Body of pancreas (tissue), 4 donors: ENCODE results near the gene AFG3L2. TPM values are rescaled to one million over a fixed set of nuclear protein-coding genes. Genes with fewer than 3 reads are reported as not detected.

Experiments
- ATAC-seq: fragments of 150-250 bp; one replicate; pipeline ENCODE4 v1.9.1; 2016
- DNase-seq, 4 donors: peaks; one replicate each; pipeline ENCODE4 v3.0.0-alpha.2; 2019
- H3K27ac ChIP-seq, 4 donors: fragments of 200-600 bp; sonication (generic); 1 replicate in 3 of 4; 2 replicates in 1 of 4; pipeline versions ENCODE4 v1.5.1 to v1.6.1; 2016 to 2019; ENCODE audit warnings: mild to moderate bottlenecking in 1 of 4, mixed read lengths in 1 of 4, moderate library complexity in 1 of 4
- H3K27me3 ChIP-seq, 2 donors: fragments of 200-600 bp; sonication (generic); one replicate each; pipeline ENCODE4 v1.6.0; 2016; ENCODE audit warnings: mild to moderate bottlenecking in 1 of 2
- H3K36me3 ChIP-seq, 2 donors: fragments of 200-600 bp; sonication (generic); replicated peaks in 1 of 2; 2 replicates each; pipeline ENCODE4 v1.5.1; 2016; ENCODE audit warnings: low read depth in 2 of 2; ENCODE audit not compliant: insufficient read depth in 1 of 2
- H3K4me1 ChIP-seq: fragments of 200-600 bp; sonication (generic); one replicate; pipeline ENCODE4 v1.6.0; 2016
- H3K4me3 ChIP-seq, 2 donors: fragments of 200-600 bp; sonication (generic); 1 replicate in 1 of 2; 2 replicates in 1 of 2; pipeline ENCODE4 v1.5.1; 2016 to 2019
- H3K9me3 ChIP-seq, 3 donors: fragments of 200-600 bp; sonication (generic); 1 replicate in 2 of 3; 2 replicates in 1 of 3; pipeline ENCODE4 v1.5.1; 2016
- POLR2A ChIP-seq, 3 donors: fragments of 450-650 bp; IDR thresholded peaks; one replicate each; pipeline ENCODE4 v1.6.1; 2016; ENCODE audit warnings: antibody characterized with exemption in 3 of 3, mild to moderate bottlenecking in 2 of 3
- WGBS, 2 donors: methylation state at CpG; one replicate each; pipeline ENCODE4 v1.1.5; 2017; 5-methylcytosine and 5-hydroxymethylcytosine counted together
- intact Hi-C: fragments of 100-400 bp; cut with DNase I; formaldehyde crosslinking; loops from one replicate; pipeline ENCODE4 v1.15.1; 2023
- total RNA-seq, 2 donors: library from RNA; depleted of rRNA; stranded (reverse); fragments of >200 nt; gene quantifications; one replicate each; pipeline ENCODE4 v1.1.0, GENCODE V29; 2016
- TF ChIP-seq, protein P1 (sequence below), 7 experiments: fragments of 450-650 bp in 4 of 7; fragments of 200-600 bp in 3 of 7; sonication (generic) in 3 of 7; IDR thresholded peaks; one replicate each; pipeline ENCODE4 v1.5.1; 2016 to 2019; ENCODE audit warnings: antibody characterized with exemption in 7 of 7

The AFG3L2 gene
- total RNA-seq, 2 donors from 2014 or later, result 30.4 to 33.6 TPM

DNA sequence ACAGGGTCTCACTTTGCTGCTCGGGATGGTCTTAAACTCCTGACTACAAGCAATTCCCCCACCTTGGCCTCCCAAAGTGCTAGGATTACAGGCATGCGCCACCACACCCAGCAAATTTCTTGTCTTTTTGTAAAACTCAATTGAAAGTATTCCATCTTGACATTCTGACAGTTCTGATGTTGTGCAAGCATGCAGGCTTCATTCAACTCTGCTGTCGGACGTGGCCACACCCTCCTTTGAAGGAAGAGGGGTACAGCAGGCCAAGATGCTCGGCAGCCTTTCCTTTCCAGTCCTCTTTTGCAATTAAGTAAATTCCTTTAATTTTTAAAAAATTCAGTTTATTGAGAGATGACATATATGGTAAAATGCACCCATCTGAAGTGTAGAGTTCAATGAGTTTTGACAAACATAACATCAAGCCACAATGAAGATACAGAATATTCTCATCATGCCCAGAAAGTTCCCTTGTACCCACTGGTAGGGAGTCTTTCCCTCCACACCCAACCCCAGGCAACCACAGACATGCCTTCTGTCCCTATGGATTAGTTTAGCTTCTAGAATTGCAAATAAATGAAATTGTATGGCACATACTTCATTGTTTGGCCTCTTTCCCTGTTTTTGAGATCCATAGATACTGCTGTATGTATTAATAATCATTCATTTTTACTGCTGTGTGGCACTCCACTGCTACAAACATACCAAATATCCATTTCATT, 35.9 kb downstream of the AFG3L2 start:
- no peaks in the 10 kb centered on the region for H3K4me1 ChIP-seq
- peaks cover 16 to 27% of the 10 kb centered on the region in 2 donors for H3K36me3 ChIP-seq
- H3K27ac ChIP-seq, result no peak overlapping the region
- intact Hi-C loops, result no loop called here
- H3K4me3 ChIP-seq, result no peak overlapping the region
- no peaks in the 10 kb centered on the region for H3K27me3 ChIP-seq
- H3K9me3 ChIP-seq, result no peaks in the 10 kb centered on the region
- DNase-seq (no peak), ATAC-seq (no peak)
- TF ChIP-seq, protein P1, sequence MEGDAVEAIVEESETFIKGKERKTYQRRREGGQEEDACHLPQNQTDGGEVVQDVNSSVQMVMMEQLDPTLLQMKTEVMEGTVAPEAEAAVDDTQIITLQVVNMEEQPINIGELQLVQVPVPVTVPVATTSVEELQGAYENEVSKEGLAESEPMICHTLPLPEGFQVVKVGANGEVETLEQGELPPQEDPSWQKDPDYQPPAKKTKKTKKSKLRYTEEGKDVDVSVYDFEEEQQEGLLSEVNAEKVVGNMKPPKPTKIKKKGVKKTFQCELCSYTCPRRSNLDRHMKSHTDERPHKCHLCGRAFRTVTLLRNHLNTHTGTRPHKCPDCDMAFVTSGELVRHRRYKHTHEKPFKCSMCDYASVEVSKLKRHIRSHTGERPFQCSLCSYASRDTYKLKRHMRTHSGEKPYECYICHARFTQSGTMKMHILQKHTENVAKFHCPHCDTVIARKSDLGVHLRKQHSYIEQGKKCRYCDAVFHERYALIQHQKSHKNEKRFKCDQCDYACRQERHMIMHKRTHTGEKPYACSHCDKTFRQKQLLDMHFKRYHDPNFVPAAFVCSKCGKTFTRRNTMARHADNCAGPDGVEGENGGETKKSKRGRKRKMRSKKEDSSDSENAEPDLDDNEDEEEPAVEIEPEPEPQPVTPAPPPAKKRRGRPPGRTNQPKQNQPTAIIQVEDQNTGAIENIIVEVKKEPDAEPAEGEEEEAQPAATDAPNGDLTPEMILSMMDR (IDR thresholded peaks at IDR 0.05), result no peak
- no peak for TF ChIP-seq POLR2A (IDR thresholded peaks at IDR 0.05)
- 93 to 99% methylated on average over 5 of the region's 5 CpGs for WGBS, 2 donors

- H3K36me3 ChIP-seq, result peaks cover 7 to 13% of the 10 kb centered on the region in 2 donors
- H3K9me3 ChIP-seq, result no peaks in the 10 kb centered on the region
- 81 to 85% methylated on average over 2 of the region's 2 CpGs for WGBS, 2 donors
Measured at GRCh38 chr18:12338382-12338781, 38.6 kb downstream of the AFG3L2 start.

DNA sequence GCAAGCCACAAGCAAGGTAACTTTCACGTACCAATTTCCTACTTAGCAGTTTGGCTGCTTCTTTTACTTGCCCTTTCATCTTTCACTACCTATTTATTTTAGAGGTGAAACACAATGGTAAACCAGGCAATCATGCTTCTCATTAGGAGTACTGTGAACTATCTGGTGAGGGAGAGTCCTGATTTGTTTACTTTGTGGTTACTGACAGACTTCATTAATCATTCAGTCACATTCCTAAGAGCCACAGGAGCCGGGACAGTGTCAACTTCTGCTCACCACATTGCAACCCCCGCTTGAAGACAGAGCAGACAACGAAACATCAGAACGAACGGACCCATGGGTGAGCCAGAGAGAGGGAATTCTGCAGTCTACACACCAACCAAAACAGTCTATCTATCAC, 40.1 kb downstream of the AFG3L2 start:
- no peaks in the 10 kb centered on the region for H3K4me1 ChIP-seq
- no peaks in the 10 kb centered on the region for H3K9me3 ChIP-seq
- no peaks in the 10 kb centered on the region for H3K27me3 ChIP-seq
- no peak overlapping the region for H3K4me3 ChIP-seq
- peaks cover 0 to 8% of the 10 kb centered on the region in 2 donors for H3K36me3 ChIP-seq
- DNase-seq (no peak), ATAC-seq (no peak)
- no peak overlapping the region for H3K27ac ChIP-seq
- TF ChIP-seq POLR2A (IDR thresholded peaks at IDR 0.05), result no peak
- TF ChIP-seq, protein P1 (IDR thresholded peaks at IDR 0.05), result no peak
- 72 to 76% methylated on average over 6 of the region's 6 CpGs for whole genome bisulfite sequencing, 2 donors
- intact Hi-C loops, result no loop called here

More at GRCh38 chr18:12338382-12338781, 38.6 kb downstream of the AFG3L2 start:
- Histone ChIP-seq H3K4me3 (no peak overlapping the region), H3K27me3 (no peaks in the 10 kb centered on the region), H3K27ac (no peak overlapping the region), H3K4me1 (no peaks in the 10 kb centered on the region)
- TF ChIP-seq, protein P1 (IDR thresholded peaks at IDR 0.05), result no peak
- no peak for TF ChIP-seq POLR2A (IDR thresholded peaks at IDR 0.05)
- ATAC-seq (no peak), DNase-seq (no peak)
- intact Hi-C loops, result no loop called here

GRCh38 chr18:12336171-12336613, 40.8 kb downstream of the AFG3L2 start:
- DNase-seq (no peak), ATAC-seq (peak; percentile 64)
- Histone ChIP-seq H3K9me3 (no peaks in the 10 kb centered on the region), H3K4me1 (no peaks in the 10 kb centered on the region), H3K27ac (no peak overlapping the region), H3K4me3 (no peak overlapping the region), H3K27me3 (no peaks in the 10 kb centered on the region), H3K36me3 (peaks cover 0 to 6% of the 10 kb centered on the region in 2 donors)
- intact Hi-C loops, result no loop called here
- TF ChIP-seq POLR2A (IDR thresholded peaks at IDR 0.05), result no peak
- TF ChIP-seq, protein P1 (IDR thresholded peaks at IDR 0.05), result no peak
- 67 to 76% methylated on average over 2 of the region's 2 CpGs for WGBS, 2 donors

DNA sequence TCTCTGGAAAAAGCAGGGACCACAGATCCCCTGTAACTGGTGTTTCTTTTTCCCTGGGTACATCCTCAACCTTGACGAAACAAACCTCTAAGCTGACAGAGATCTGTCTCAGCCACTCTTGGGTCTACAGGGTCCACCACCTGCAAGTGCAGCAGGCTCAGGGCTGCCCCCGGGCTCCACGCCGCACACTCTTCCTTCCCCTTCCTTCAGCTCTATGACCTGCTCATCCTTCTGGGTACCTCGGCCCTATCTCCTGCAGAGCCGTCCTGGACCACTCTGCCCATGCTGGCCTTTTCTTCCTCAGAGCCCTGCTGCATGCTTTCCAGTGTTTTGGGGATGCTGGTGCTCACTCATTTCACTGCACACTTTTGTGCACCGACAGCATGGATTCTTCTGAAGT, 41.5 kb downstream of the AFG3L2 start:
- peaks cover 0 to 3% of the 10 kb centered on the region in 2 donors for H3K36me3 ChIP-seq
- no peak for ATAC-seq
- intact Hi-C loops, result no loop called here

More for the DNA sequence above, 41.5 kb downstream of the AFG3L2 start:
- no peaks in the 10 kb centered on the region for H3K4me1 ChIP-seq
- 84 to 90% methylated on average over 7 of the region's 7 CpGs for WGBS, 2 donors
- no peak overlapping the region for H3K27ac ChIP-seq
- no peaks in the 10 kb centered on the region for H3K27me3 ChIP-seq
- no peak for TF ChIP-seq POLR2A (IDR thresholded peaks at IDR 0.05)
- TF ChIP-seq, protein P1 (IDR thresholded peaks at IDR 0.05), result no peak
- H3K4me3 ChIP-seq, result no peak overlapping the region
- no peaks in the 10 kb centered on the region for H3K9me3 ChIP-seq
- no peak for DNase-seq
